NT2/D1 (cell line): Measurements from ENCODE around the gene MAPK14.

Experiments used
- SUZ12 ChIP-seq: IDR thresholded peaks from 2 replicates; pipeline ENCODE4 v1.6.1; 2011; ENCODE audit not compliant: insufficient read length, insufficient read depth; ENCODE audit errors: extremely low read depth
- YY1 ChIP-seq: IDR thresholded peaks from 2 replicates; pipeline ENCODE4 v1.6.1; 2011; ENCODE audit not compliant: insufficient read length, insufficient read depth
- ZNF274 ChIP-seq: IDR thresholded peaks from 2 replicates; pipeline ENCODE4 v1.6.1; 2011; ENCODE audit warnings: mild to moderate bottlenecking, low read depth, low read length

- no peak for TF ChIP-seq YY1
- no peak for TF ChIP-seq ZNF274
- TF ChIP-seq SUZ12: no peak
These were observed 94.3 kb downstream of the MAPK14 start for GRCh38 chr6:36121787-36122494.
